ENCODE measurements around the gene FGGY.

- no peak for TF ChIP-seq ZNF280D (tag by site-specific recombination; IDR thresholded peaks at IDR 0.05)
- no peak for TF ChIP-seq CTCF (tag by site-specific recombination; IDR thresholded peaks at IDR 0.05)
- TF ChIP-seq ZBTB17 (tag by site-specific recombination; IDR thresholded peaks at IDR 0.05) = peak; percentile 67
- no peak for TF ChIP-seq ZNF449 (tag by site-specific recombination; IDR thresholded peaks at IDR 0.05)
- TF ChIP-seq KLF9 (tag by site-specific recombination; IDR thresholded peaks at IDR 0.05; ENCODE audit: low read depth) = no peak
- no peak for TF ChIP-seq ZBTB11 (tag by site-specific recombination; conservative IDR thresholded peaks at IDR 0.05; ENCODE audit: low read depth)
- TF ChIP-seq ZNF658 (tag by site-specific recombination; IDR thresholded peaks at IDR 0.05) = no peak
Observed at GRCh38 chr1:59261537-59261936, 35.4 kb upstream of the FGGY start.

Measured in HEK293 (cell line).